ENCODE measurements around the gene C20orf204.
A peak's percentile ranks its signal among the peaks of the same experiment; 100 is the strongest.

The C20orf204 gene

GRCh38 chr20:64037199-64037497, 1.2 kb downstream of the C20orf204 start:
- WGBS (ENCODE audit: insufficient coverage, insufficient read length), result no CpG with 5 or more reads among the region's 3 CpGs

GRCh38 chr20:64037498-64038213, 1.7 kb downstream of the C20orf204 start:
- H3K36me3 ChIP-seq (ENCODE audit: control insufficient read depth, insufficient read depth, low read length), result peaks cover 2% of the 10 kb centered on the region; the same call in 1 of the 2 replicates
- no peak overlapping the region for H3K27ac ChIP-seq (ENCODE audit: low read length)
- H3K27me3 ChIP-seq (ENCODE audit: control insufficient read depth, insufficient read depth, low read length), result peaks cover 8% of the 10 kb centered on the region; the same call in 1 of the 2 replicates
- H3K4me3 ChIP-seq (ENCODE audit: low read length), result peak overlapping the region; percentile 68; the same call in 1 of the 2 replicates
- no peaks in the 10 kb centered on the region for H3K9me3 ChIP-seq (ENCODE audit: control insufficient read depth, insufficient read depth, low read length)
- no peak for DNase-seq (ENCODE audit: low read depth, low spot score)
- H3K4me1 ChIP-seq (ENCODE audit: control insufficient read depth, insufficient read depth, low read length), result peaks cover 16% of the 10 kb centered on the region
- no CpG with 5 or more reads among the region's 36 CpGs for WGBS (ENCODE audit: insufficient coverage, insufficient read length)

More at GRCh38 chr20:64037199-64037497, 1.2 kb downstream of the C20orf204 start:
- Histone ChIP-seq H3K27me3 (ENCODE audit: control insufficient read depth, insufficient read depth, low read length) (peaks cover 8% of the 10 kb centered on the region; the same call in 1 of the 2 replicates), H3K9me3 (ENCODE audit: control insufficient read depth, insufficient read depth, low read length) (no peaks in the 10 kb centered on the region), H3K4me1 (ENCODE audit: control insufficient read depth, insufficient read depth, low read length) (peaks cover 16% of the 10 kb centered on the region), H3K36me3 (ENCODE audit: control insufficient read depth, insufficient read depth, low read length) (peaks cover 5% of the 10 kb centered on the region; the same call in 1 of the 2 replicates), H3K27ac (ENCODE audit: low read length) (no peak overlapping the region), H3K4me3 (ENCODE audit: low read length) (no peak overlapping the region)
- DNase-seq (ENCODE audit: low read depth, low spot score), result no peak

DNA sequence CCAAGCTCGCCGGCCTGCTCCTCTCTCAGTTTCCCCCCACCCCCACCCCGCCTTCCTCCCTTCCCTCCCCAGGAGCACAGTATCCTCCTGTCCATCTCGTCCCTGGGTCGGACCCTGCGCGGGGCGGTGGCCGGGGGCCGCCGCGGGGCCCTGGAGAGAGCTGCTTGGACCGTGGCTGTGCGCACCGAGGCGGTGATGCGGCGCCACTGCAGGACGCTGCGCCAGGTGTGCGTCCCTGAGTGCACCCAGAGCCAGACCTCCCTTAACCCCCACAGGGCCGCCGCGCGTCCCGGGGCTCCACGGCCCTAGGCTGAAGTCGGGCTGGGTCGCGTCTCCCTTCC, 2.2 kb downstream of the C20orf204 start:
- no CpG with 5 or more reads among the region's 30 CpGs for WGBS (ENCODE audit: insufficient coverage, insufficient read length)
- DNase-seq (ENCODE audit: low read depth, low spot score), result no peak
- 0 out of 2 replicates have a peak, but pooled peaks cover 2% of the 10 kb centered on the region for H3K36me3 ChIP-seq (ENCODE audit: control insufficient read depth, insufficient read depth, low read length)
- H3K4me3 ChIP-seq (ENCODE audit: low read length), result peak overlapping the region; percentile 68; the same call in 1 of the 2 replicates
- peaks cover 8% of the 10 kb centered on the region; the same call in 1 of the 2 replicates for H3K27me3 ChIP-seq (ENCODE audit: control insufficient read depth, insufficient read depth, low read length)
- no peak overlapping the region for H3K27ac ChIP-seq (ENCODE audit: low read length)
- H3K4me1 ChIP-seq (ENCODE audit: control insufficient read depth, insufficient read depth, low read length), result peaks cover 16% of the 10 kb centered on the region
- no peaks in the 10 kb centered on the region for H3K9me3 ChIP-seq (ENCODE audit: control insufficient read depth, insufficient read depth, low read length)

DNA sequence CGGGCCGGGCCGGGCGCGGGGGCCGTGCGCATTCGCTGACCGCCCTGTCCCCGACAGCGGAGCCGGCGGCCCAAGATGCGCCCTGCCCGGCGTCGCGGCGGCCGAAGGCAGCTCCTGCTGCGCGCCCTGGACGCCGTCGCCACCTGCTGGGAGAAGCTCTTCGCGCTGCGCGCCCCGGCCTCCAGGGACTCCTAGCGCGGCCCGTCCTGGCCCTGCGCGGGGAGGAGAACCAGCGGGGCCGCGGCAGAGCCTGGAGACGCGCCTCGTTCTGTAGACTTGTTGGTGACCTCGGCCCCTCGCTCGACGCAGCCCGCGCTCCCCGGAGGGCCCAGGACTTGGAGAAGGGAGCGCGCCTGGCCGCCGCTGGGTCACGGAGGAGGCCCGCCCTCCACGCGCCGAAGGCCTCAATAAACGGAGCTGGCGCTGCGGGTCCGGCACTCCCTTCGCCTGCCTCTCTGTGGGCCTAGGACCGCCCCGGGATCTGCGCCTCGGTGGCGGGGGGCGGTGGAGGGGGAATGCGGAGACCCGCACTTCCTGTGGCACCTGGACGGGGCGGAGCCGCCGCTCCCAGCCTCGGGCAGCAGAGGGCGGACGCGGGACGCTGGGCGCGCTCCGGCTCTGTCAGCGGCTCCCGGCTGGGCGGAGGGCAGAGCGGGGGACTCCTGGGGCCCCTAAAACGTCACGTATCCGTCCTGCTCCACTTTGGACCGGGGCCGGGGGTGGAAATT, 2.7 kb downstream of the C20orf204 start:
- H3K27me3 ChIP-seq (ENCODE audit: control insufficient read depth, insufficient read depth, low read length), result peaks cover 8% of the 10 kb centered on the region; the same call in 1 of the 2 replicates
- H3K4me1 ChIP-seq (ENCODE audit: control insufficient read depth, insufficient read depth, low read length), result peaks cover 16% of the 10 kb centered on the region
- no peak overlapping the region for H3K27ac ChIP-seq (ENCODE audit: low read length)
- H3K4me3 ChIP-seq (ENCODE audit: low read length), result peak overlapping the region; percentile 68
- H3K36me3 ChIP-seq (ENCODE audit: control insufficient read depth, insufficient read depth, low read length), result 0 out of 2 replicates have a peak, but pooled peaks cover 2% of the 10 kb centered on the region
- WGBS (ENCODE audit: insufficient coverage, insufficient read length), result no CpG with 5 or more reads among the region's 91 CpGs
- DNase-seq (ENCODE audit: low read depth, low spot score), result no peak
- no peaks in the 10 kb centered on the region for H3K9me3 ChIP-seq (ENCODE audit: control insufficient read depth, insufficient read depth, low read length)

- H3K4me3 ChIP-seq (ENCODE audit: low read length), result peak overlapping the region; percentile 68; the same call in 1 of the 2 replicates
- peaks cover 16% of the 10 kb centered on the region for H3K4me1 ChIP-seq (ENCODE audit: control insufficient read depth, insufficient read depth, low read length)
- no peak for DNase-seq (ENCODE audit: low read depth, low spot score)
- H3K36me3 ChIP-seq (ENCODE audit: control insufficient read depth, insufficient read depth, low read length), result no peaks in the 10 kb centered on the region
- H3K9me3 ChIP-seq (ENCODE audit: control insufficient read depth, insufficient read depth, low read length), result no peaks in the 10 kb centered on the region
- H3K27ac ChIP-seq (ENCODE audit: low read length), result no peak overlapping the region
- WGBS (ENCODE audit: insufficient coverage, insufficient read length), result no CpG with 5 or more reads among the region's 17 CpGs
- H3K27me3 ChIP-seq (ENCODE audit: control insufficient read depth, insufficient read depth, low read length), result peaks cover 8% of the 10 kb centered on the region; the same call in 1 of the 2 replicates
These were observed 3.5 kb downstream of the C20orf204 start for GRCh38 chr20:64039293-64040160.

- no peak overlapping the region for H3K4me3 ChIP-seq (ENCODE audit: low read length)
- H3K27me3 ChIP-seq (ENCODE audit: control insufficient read depth, insufficient read depth, low read length), result peaks cover 8% of the 10 kb centered on the region; the same call in 1 of the 2 replicates
- H3K9me3 ChIP-seq (ENCODE audit: control insufficient read depth, insufficient read depth, low read length), result no peaks in the 10 kb centered on the region
- no peaks in the 10 kb centered on the region for H3K36me3 ChIP-seq (ENCODE audit: control insufficient read depth, insufficient read depth, low read length)
- no peak overlapping the region for H3K27ac ChIP-seq (ENCODE audit: low read length)
- peaks cover 22% of the 10 kb centered on the region for H3K4me1 ChIP-seq (ENCODE audit: control insufficient read depth, insufficient read depth, low read length)
- no peak for DNase-seq (ENCODE audit: low read depth, low spot score)
- WGBS (ENCODE audit: insufficient coverage, insufficient read length), result no CpG with 5 or more reads among the region's 12 CpGs
These were observed 4.5 kb downstream of the C20orf204 start for GRCh38 chr20:64040231-64041039.

DNA sequence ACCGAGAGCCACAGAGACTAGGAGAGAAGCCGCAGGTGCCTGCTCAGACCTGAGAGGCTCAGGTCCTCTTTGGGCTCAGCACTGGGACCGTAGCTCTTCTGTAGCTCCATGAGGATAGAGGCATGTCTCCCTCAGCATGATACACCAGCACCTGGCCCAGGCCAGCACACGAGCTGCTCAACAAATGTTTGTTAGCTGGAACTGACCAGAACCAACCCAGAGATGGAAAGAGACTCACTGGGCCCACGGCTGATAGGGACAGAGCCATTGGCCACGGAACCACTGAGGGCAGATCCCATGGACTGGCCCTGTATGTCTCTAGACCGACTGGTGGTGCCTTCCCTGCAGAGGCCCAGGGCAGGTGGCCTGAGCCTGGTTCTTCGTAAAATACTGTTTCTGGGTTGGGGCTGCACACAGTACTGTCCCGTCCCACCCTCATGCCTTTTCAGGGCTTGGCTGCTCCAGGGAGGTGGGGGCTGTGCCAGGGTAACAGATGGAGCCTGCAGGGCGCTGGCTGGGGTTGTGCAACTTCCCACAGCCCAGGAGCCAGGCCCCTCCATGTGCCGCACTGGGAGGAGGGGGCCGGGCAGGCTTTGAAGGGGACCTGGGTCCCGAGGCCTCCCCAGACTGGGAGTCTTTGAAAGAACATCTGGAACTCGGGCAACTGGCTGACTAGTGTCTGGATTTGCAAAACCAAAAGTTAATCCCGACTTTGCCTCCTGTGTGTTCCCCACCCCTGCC, 5.2 kb downstream of the C20orf204 start:
- H3K27ac ChIP-seq (ENCODE audit: low read length), result no peak overlapping the region

GRCh38 chr20:64041781-64042053, 5.7 kb downstream of the C20orf204 start:
- Histone ChIP-seq H3K36me3 (ENCODE audit: control insufficient read depth, insufficient read depth, low read length) (no peaks in the 10 kb centered on the region), H3K4me3 (ENCODE audit: low read length) (no peak overlapping the region), H3K4me1 (ENCODE audit: control insufficient read depth, insufficient read depth, low read length) (peaks cover 13% of the 10 kb centered on the region), H3K27me3 (ENCODE audit: control insufficient read depth, insufficient read depth, low read length) (peaks cover 9% of the 10 kb centered on the region; the same call in 1 of the 2 replicates), H3K27ac (ENCODE audit: low read length) (no peak overlapping the region), H3K9me3 (ENCODE audit: control insufficient read depth, insufficient read depth, low read length) (no peaks in the 10 kb centered on the region)
- no peak for DNase-seq (ENCODE audit: low read depth, low spot score)
- no CpG with 5 or more reads among the region's 11 CpGs for WGBS (ENCODE audit: insufficient coverage, insufficient read length)

More for the DNA sequence above, 5.2 kb downstream of the C20orf204 start:
- Histone ChIP-seq H3K27me3 (ENCODE audit: control insufficient read depth, insufficient read depth, low read length) (peaks cover 8% of the 10 kb centered on the region; the same call in 1 of the 2 replicates), H3K4me3 (ENCODE audit: low read length) (no peak overlapping the region), H3K9me3 (ENCODE audit: control insufficient read depth, insufficient read depth, low read length) (no peaks in the 10 kb centered on the region), H3K36me3 (ENCODE audit: control insufficient read depth, insufficient read depth, low read length) (no peaks in the 10 kb centered on the region), H3K4me1 (ENCODE audit: control insufficient read depth, insufficient read depth, low read length) (peaks cover 18% of the 10 kb centered on the region)
- no peak for DNase-seq (ENCODE audit: low read depth, low spot score)
- no CpG with 5 or more reads among the region's 15 CpGs for WGBS (ENCODE audit: insufficient coverage, insufficient read length)

- no CpG with 5 or more reads among the region's 55 CpGs for WGBS (ENCODE audit: insufficient coverage, insufficient read length)
- Histone ChIP-seq H3K36me3 (ENCODE audit: control insufficient read depth, insufficient read depth, low read length) (no peaks in the 10 kb centered on the region), H3K4me3 (ENCODE audit: low read length) (peak overlapping the region; percentile 48; the same call in 1 of the 2 replicates), H3K27ac (ENCODE audit: low read length) (no peak overlapping the region), H3K9me3 (ENCODE audit: control insufficient read depth, insufficient read depth, low read length) (no peaks in the 10 kb centered on the region), H3K27me3 (ENCODE audit: control insufficient read depth, insufficient read depth, low read length) (peaks cover 14% of the 10 kb centered on the region), H3K4me1 (ENCODE audit: control insufficient read depth, insufficient read depth, low read length) (peaks cover 11% of the 10 kb centered on the region)
- DNase-seq (ENCODE audit: low read depth, low spot score), result no peak
These were observed 6.2 kb downstream of the C20orf204 start for GRCh38 chr20:64042054-64042781.

Data from iPS DF 6.9 (cell line).